Karpas-422 (cell line): ENCODE results near the gene PDXK. TPM values are rescaled to one million over a fixed set of nuclear protein-coding genes. Genes with fewer than 3 reads are reported as not detected.

Experiments used
- DNase-seq: peaks from one replicate; pipeline ENCODE4 v3.0.0-alpha.2; 2015
- H2AFZ ChIP-seq: fragments of 200-600 bp; sonication (generic); 2 replicates; pipeline ENCODE4 v1.6.1; 2014; ENCODE audit warnings: antibody characterized with exemption, low read length, mixed read lengths
- H3K27ac ChIP-seq: fragments of 200-600 bp; sonication (generic); 2 replicates; pipeline ENCODE4 v1.5.1; 2014; ENCODE audit warnings: mild to moderate bottlenecking, low read length, moderate library complexity
- H3K27me3 ChIP-seq: fragments of 200-600 bp; sonication (generic); 2 replicates; pipeline ENCODE4 v1.6.1; 2014; ENCODE audit warnings: low read length, mixed read lengths
- H3K36me3 ChIP-seq: fragments of 200-600 bp; sonication (generic); 2 replicates; pipeline ENCODE4 v1.6.1; 2014; ENCODE audit warnings: low read length, mixed read lengths; ENCODE audit not compliant: insufficient read depth
- H3K4me1 ChIP-seq: fragments of 200-600 bp; sonication (generic); 2 replicates; pipeline ENCODE4 v1.6.1; 2014; ENCODE audit warnings: mild to moderate bottlenecking, low read length, mixed read lengths
- H3K4me2 ChIP-seq: fragments of 200-600 bp; sonication (generic); 2 replicates; pipeline ENCODE4 v1.6.1; 2014; ENCODE audit warnings: low read length, low read depth, mild to moderate bottlenecking; ENCODE audit not compliant: poor library complexity, severe bottlenecking
- H3K4me3 ChIP-seq: fragments of 200-600 bp; sonication (generic); 2 replicates; pipeline ENCODE4 v1.5.1; 2014; ENCODE audit warnings: mild to moderate bottlenecking, antibody characterized with exemption, low read length, mixed read lengths
- H3K79me2 ChIP-seq: fragments of 200-600 bp; sonication (generic); 2 replicates; pipeline ENCODE4 v1.6.1; 2014; ENCODE audit warnings: mild to moderate bottlenecking, low read length, mixed read lengths
- H3K9ac ChIP-seq: fragments of 200-600 bp; sonication (generic); 2 replicates; pipeline ENCODE4 v1.6.0; 2014; ENCODE audit warnings: low read length
- H3K9me2 ChIP-seq: fragments of 200-600 bp; sonication (generic), shearing (Covaris generic); replicated peaks from 2 replicates; pipeline ENCODE4 v1.6.0; 2014; ENCODE audit warnings: mild to moderate bottlenecking, low read length, moderate library complexity; ENCODE audit not compliant: insufficient read depth
- H3K9me3 ChIP-seq: fragments of 300-700, 200-600 bp; sonication (generic); 2 replicates; pipeline ENCODE4 v1.6.1; 2014; ENCODE audit warnings: low read length, mixed read lengths
- H4K20me1 ChIP-seq: fragments of 200-600 bp; sonication (generic); 2 replicates; pipeline ENCODE4 v1.6.1; 2014; ENCODE audit warnings: mild to moderate bottlenecking, antibody characterized with exemption, low read length, low read depth; ENCODE audit not compliant: insufficient read depth
- total RNA-seq: library from RNA; depleted of rRNA; stranded (reverse); fragments of >200 nt; shearing (Covaris generic); gene quantifications from 2 replicates; pipeline ENCODE4 v1.2.3, GENCODE V29; 2014; ENCODE audit warnings: low replicate concordance

The PDXK gene
- total RNA-seq, 1 experiment from 2014 or later: 44.7 TPM

DNA sequence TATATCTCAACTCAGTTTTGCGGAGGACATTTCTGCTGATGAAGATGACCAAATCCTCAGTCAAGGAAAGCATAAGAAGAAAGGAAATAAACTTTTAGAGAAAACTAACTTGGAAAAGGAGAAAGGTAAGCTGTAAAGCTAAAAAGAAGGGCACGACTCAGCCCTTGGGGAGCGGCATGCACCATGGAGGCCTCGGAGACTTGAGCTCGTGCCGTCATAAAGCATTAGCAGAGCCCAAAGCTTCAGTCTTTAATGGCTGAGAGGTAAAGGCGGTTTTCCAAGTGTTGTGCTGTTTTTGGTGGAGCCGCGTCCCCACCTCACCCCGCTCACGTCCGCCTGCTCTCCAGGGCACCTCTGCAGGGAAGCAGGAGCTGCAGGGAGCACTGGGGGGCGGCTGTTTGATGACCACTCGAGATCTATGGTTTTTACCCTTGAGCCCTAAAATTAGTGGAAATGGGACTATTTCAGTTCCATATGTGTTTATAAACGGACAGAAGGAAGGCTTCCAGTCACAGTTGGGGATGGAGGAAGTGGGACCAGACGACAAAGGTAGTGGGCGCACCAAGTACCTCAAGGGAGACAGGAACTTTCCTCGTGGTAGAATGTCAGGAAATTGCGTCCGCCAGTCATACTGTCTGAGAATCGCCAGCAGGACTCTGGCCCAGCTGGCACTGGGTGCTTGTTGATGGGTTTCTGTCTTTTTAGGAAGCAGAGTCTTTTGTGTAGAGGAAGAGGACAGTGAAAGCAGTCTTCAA is 31.9 kb upstream of the PDXK start:
- Histone ChIP-seq H4K20me1 (no peaks in the 10 kb centered on the region), H3K27me3 (no peaks in the 10 kb centered on the region), H3K27ac (no peak overlapping the region), H3K79me2 (peaks cover 5% of the 10 kb centered on the region; the same call in 1 of the 2 replicates), H3K4me3 (no peak overlapping the region), H3K36me3 (peaks cover 37% of the 10 kb centered on the region), H3K9me3 (no peaks in the 10 kb centered on the region), H3K9me2 (no peaks in the 10 kb centered on the region), H3K4me1 (no peaks in the 10 kb centered on the region), H3K9ac (no peak overlapping the region), H3K4me2 (no peak overlapping the region), H2AFZ (no peak overlapping the region)
- no peak for DNase-seq

DNA sequence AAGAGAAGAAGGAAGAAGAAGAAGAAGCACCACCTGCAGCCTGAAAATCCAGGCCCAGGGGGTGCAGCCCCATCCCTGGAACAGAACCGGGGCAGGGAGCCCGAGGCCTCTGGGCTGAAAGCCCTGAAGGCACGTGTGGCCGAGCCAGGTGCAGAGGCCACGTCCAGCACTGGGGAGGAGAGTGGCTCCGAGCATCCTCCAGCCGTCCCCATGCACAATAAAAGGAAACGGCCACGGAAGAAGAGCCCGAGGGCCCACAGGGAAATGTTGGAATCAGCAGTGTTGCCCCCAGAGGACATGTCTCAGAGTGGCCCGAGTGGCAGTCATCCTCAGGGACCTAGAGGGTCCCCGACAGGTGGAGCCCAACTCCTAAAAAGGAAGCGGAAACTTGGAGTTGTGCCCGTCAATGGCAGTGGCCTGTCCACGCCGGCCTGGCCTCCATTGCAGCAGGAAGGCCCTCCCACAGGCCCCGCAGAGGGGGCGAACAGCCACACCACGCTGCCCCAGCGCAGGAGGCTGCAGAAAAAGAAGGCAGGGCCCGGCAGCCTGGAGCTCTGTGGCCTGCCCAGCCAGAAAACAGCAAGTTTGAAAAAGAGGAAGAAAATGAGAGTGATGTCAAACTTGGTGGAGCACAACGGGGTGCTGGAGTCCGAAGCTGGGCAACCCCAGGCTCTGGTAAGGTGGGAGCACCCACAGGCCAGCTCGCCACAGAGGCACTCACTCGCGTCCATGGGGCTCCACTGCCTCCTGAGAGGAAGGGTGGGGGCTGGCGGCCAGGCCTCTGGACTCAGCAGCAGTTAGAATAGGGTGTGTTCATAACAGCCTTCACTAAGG is 31.1 kb upstream of the PDXK start:
- Histone ChIP-seq H3K79me2 (no peaks in the 10 kb centered on the region), H3K9me2 (no peaks in the 10 kb centered on the region), H3K9ac (no peak overlapping the region), H3K36me3 (peaks cover 35% of the 10 kb centered on the region), H2AFZ (no peak overlapping the region), H3K4me3 (no peak overlapping the region), H3K4me2 (no peak overlapping the region), H3K27ac (no peak overlapping the region), H3K27me3 (no peaks in the 10 kb centered on the region), H4K20me1 (no peaks in the 10 kb centered on the region), H3K9me3 (no peaks in the 10 kb centered on the region), H3K4me1 (no peaks in the 10 kb centered on the region)
- no peak for DNase-seq

GRCh38 chr21:43688906-43689305 is 30.0 kb upstream of the PDXK start:
- no peaks in the 10 kb centered on the region for H3K9me2 ChIP-seq
- no peak for DNase-seq

DNA sequence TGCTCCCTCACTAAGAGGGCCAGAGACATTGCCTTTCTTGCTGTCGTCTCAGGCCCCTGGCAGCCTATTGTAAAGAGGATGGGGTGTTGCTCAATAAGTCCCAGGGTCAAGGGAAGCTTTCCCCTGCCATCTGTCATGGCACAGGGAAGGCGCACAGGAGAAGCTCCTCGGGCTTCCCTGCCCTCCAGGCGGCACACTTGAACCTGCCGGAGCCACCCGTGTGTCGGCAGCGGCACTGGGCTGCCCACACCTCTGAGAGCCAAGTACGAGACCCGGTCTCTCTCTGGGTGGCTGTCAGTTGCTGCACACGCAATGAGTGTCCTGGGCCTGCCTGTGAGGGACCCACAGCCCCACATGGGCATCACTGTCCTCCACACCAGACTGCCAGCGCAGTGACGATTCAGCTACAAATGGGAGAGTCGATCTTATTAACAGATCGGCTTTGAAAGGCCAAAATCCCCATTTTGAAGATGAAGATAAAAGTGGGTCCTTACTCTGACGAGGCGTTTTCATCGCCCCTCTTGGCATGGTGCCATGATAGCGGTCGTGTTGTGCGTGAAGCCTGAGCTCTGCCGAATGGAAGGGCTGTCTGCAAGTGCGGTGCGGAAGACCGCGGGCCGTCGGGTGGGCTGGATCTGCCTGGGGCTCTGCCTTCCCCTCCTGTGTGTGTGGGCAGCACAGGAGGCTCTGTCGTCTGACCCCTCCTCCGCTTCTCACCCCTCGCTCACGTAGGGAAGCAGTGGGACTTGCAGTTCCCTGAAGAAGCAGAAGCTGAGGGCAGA is 29.2 kb upstream of the PDXK start:
- peaks cover 44% of the 10 kb centered on the region for H3K36me3 ChIP-seq

More at GRCh38 chr21:43688906-43689305, 30.0 kb upstream of the PDXK start:
- Histone ChIP-seq H3K4me1 (no peaks in the 10 kb centered on the region), H3K79me2 (no peaks in the 10 kb centered on the region), H3K36me3 (peaks cover 45% of the 10 kb centered on the region), H3K9me3 (no peaks in the 10 kb centered on the region), H3K4me3 (no peak overlapping the region), H3K9ac (no peak overlapping the region), H3K27ac (no peak overlapping the region), H3K27me3 (no peaks in the 10 kb centered on the region), H4K20me1 (no peaks in the 10 kb centered on the region), H3K4me2 (no peak overlapping the region), H2AFZ (no peak overlapping the region)

DNA sequence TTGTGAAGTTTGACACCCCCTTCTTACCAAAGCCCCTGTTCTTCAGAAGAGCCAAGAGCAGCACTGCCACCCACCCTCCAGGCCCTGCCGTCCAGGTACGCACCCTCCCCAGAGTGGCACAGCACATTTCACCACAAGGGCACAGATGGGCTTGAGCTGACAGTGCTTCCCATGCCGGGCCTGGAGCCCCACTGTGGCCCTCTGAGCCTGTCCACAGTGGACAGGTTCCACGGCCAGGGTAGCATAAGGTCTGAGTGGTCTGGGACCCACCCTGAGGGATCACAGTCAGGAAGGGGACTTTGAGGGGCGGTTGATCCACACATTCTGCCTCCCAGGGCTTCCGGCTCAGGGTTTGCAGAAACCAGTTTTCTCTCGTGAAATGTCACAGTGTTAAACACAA is 28.6 kb upstream of the PDXK start:
- H3K27me3 ChIP-seq: no peaks in the 10 kb centered on the region
- H3K4me3 ChIP-seq: no peak overlapping the region
- H3K9ac ChIP-seq: no peak overlapping the region
- H3K9me3 ChIP-seq: no peaks in the 10 kb centered on the region
- H3K4me1 ChIP-seq: no peaks in the 10 kb centered on the region
- no peaks in the 10 kb centered on the region for H4K20me1 ChIP-seq
- H3K9me2 ChIP-seq: no peaks in the 10 kb centered on the region
- H3K27ac ChIP-seq: no peak overlapping the region
- H3K79me2 ChIP-seq: no peaks in the 10 kb centered on the region
- peaks cover 43% of the 10 kb centered on the region for H3K36me3 ChIP-seq
- H2AFZ ChIP-seq: no peak overlapping the region
- no peak overlapping the region for H3K4me2 ChIP-seq
- DNase-seq: no peak

More for the DNA sequence above, 29.2 kb upstream of the PDXK start:
- Histone ChIP-seq H3K27ac (no peak overlapping the region), H3K9me2 (no peaks in the 10 kb centered on the region), H3K9ac (no peak overlapping the region), H3K79me2 (no peaks in the 10 kb centered on the region), H3K9me3 (no peaks in the 10 kb centered on the region), H3K4me2 (no peak overlapping the region), H3K4me3 (no peak overlapping the region), H3K27me3 (no peaks in the 10 kb centered on the region), H2AFZ (no peak overlapping the region), H3K4me1 (no peaks in the 10 kb centered on the region), H4K20me1 (no peaks in the 10 kb centered on the region)
- no peak for DNase-seq

DNA sequence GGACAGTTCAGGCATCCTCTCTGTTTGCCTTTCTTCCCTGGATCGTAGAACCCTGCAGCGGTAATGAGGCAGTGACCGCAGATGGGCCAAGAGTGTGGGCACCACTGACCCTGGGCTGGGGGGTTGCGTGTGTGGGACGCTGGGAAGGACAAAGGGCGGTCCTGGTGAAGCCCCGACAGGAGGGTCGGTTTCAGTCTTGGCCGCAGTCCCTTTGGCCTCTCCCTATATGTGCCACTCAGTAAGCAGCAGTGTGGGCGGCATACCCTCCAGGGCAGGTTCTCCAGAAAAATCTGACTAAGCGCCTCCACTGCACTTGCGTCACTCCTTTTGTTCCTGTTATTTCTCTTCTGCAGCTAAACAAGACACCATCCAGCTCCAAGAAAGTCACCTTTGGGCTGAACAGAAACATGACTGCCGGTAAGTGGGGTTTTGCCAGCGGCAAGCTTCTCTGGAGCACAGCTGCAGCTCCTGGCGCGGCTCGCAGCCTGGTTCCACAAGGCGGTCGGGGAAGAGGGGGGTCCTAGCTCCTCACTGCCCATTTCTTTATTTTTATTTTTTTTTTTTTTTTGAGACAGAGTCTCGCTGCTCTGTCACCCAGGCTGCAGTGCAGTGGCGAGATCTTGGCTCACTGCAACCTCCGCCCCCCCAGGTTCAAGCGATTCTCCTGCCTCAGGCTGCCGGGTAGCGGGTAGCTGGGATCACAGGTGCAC is 27.7 kb upstream of the PDXK start:
- Histone ChIP-seq H3K27ac (no peak overlapping the region), H3K79me2 (no peaks in the 10 kb centered on the region), H3K9me2 (no peaks in the 10 kb centered on the region), H3K4me2 (no peak overlapping the region), H3K9ac (no peak overlapping the region), H4K20me1 (no peaks in the 10 kb centered on the region), H3K9me3 (no peaks in the 10 kb centered on the region), H3K36me3 (peaks cover 46% of the 10 kb centered on the region), H2AFZ (no peak overlapping the region), H3K4me3 (no peak overlapping the region), H3K27me3 (no peaks in the 10 kb centered on the region), H3K4me1 (no peaks in the 10 kb centered on the region)
- no peak for DNase-seq

- no peak overlapping the region for H3K9ac ChIP-seq
- no peak for DNase-seq
- H4K20me1 ChIP-seq: no peaks in the 10 kb centered on the region
- no peaks in the 10 kb centered on the region for H3K27me3 ChIP-seq
- H2AFZ ChIP-seq: no peak overlapping the region
- no peak overlapping the region for H3K27ac ChIP-seq
- no peaks in the 10 kb centered on the region for H3K9me2 ChIP-seq
- no peak overlapping the region for H3K4me2 ChIP-seq
- H3K4me3 ChIP-seq: no peak overlapping the region
- no peaks in the 10 kb centered on the region for H3K79me2 ChIP-seq
- H3K9me3 ChIP-seq: no peaks in the 10 kb centered on the region
- peaks cover 41% of the 10 kb centered on the region for H3K36me3 ChIP-seq
- H3K4me1 ChIP-seq: no peaks in the 10 kb centered on the region
Observed at GRCh38 chr21:43691801-43692200, 27.1 kb upstream of the PDXK start.
